Measurements from ENCODE around the gene PLTP. TPM values are rescaled to one million over a fixed set of nuclear protein-coding genes. Genes with fewer than 3 reads are reported as not detected.

Gene PLTP
- total and polyA plus RNA-seq, 2 donors (not counting 3 experiments of a cell fraction or from before 2014, with no cell fraction given): 62.1 to 118 TPM

GRCh38 chr20:45913116-45913515 is 1.2 kb upstream of the PLTP start:
- Histone ChIP-seq H3K27ac (ENCODE audit: insufficient read depth, low read depth, low read length) (no peak overlapping the region), H3K4me3 (replicated peaks in 1 of 3; ENCODE audit: insufficient read depth in 1 of 3, low read depth in 1 of 3, low read length in 3 of 3) (no peak overlapping the region), H3K9ac (replicated peaks; ENCODE audit: extremely low read depth, insufficient read depth, low read length) (no peak overlapping the region), H3K79me2 (ENCODE audit: control insufficient read depth, insufficient read depth, low read length) (no peaks in the 10 kb centered on the region), H2AFZ (ENCODE audit: low read depth, low read length) (no peak overlapping the region), H4K20me1 (replicated peaks; ENCODE audit: control insufficient read depth, extremely low read depth, insufficient read depth, low read length) (no peaks in the 10 kb centered on the region), H3K4me2 (ENCODE audit: insufficient read depth, low read length) (no peak overlapping the region), H3K9me1 (replicated peaks; ENCODE audit: control insufficient read depth, extremely low read depth, insufficient read depth, low read length) (no peaks in the 10 kb centered on the region), H3K36me3 (ENCODE audit: control insufficient read depth in 2 of 2, extremely low read depth in 1 of 2, insufficient read depth in 2 of 2, low read length in 2 of 2) (peaks cover 0 to 4% of the 10 kb centered on the region in 2 experiments), H3K4me1 (ENCODE audit: control insufficient read depth, extremely low read depth, insufficient read depth, low read length) (peaks cover 28% of the 10 kb centered on the region), H3K27me3 (ENCODE audit: control insufficient read depth in 2 of 2, insufficient read depth in 2 of 2, low read length in 2 of 2) (no peaks in the 10 kb centered on the region), H3K9me3 (replicated peaks; ENCODE audit: control insufficient read depth, insufficient read depth, low read length) (no peaks in the 10 kb centered on the region)
- POLR2A ChIA-PET: no interaction called here
- dilution Hi-C loops (cut with MboI; ENCODE audit: extremely low pct_ligation_motif_present, low sequenced_read_pairs): no loop called here
- FAIRE-seq (peak; percentile 75), DNase-seq (ENCODE audit: low read depth, low spot score) (peak; percentile 52)
- no TSS peak for BruUV-seq (replicated peaks)
- CTCF ChIA-PET: interaction anchor here (1.5 kb wide), 1 partner anchor 57 kb away, joined by 6 read pairs; no protein-coding TSS in a partner anchor
- TF ChIP-seq GATA2 (IDR thresholded peaks at IDR 0.05; ENCODE audit: insufficient read depth, insufficient read length, low read depth, low read length) (no peak), JUN (IDR thresholded peaks at IDR 0.05; ENCODE audit: borderline replicate concordance, insufficient read depth, insufficient read length, low read depth) (peak; percentile 39), EZH2 (IDR thresholded peaks at IDR 0.05; ENCODE audit: borderline replicate concordance, low read depth, low read length, severe bottlenecking) (no peak), FOS (IDR thresholded peaks at IDR 0.05; ENCODE audit: borderline replicate concordance, insufficient read depth, low read length) (peak; percentile 52), MYC (IDR thresholded peaks at IDR 0.05; ENCODE audit: low read depth, low read length) (no peak), CTCF (IDR thresholded peaks at IDR 0.05; ENCODE audit: extremely low read depth in 1 of 2, insufficient read depth in 1 of 2, low read depth in 1 of 2, low read length in 2 of 2) (no peak)
- TF ChIP-seq, protein P1, sequence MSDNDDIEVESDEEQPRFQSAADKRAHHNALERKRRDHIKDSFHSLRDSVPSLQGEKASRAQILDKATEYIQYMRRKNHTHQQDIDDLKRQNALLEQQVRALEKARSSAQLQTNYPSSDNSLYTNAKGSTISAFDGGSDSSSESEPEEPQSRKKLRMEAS (IDR thresholded peaks at IDR 0.05; ENCODE audit: insufficient read depth, insufficient read length): no peak
- intact Hi-C loops (cut with micrococcal nuclease): loop anchor here (10.0 kb wide), 1 partner anchor 568 kb away; the partner anchor contains the start of gene SDC4
